Measurements from ENCODE around the gene CDH4. TPM values are rescaled to one million over a fixed set of nuclear protein-coding genes. Genes with fewer than 3 reads are reported as not detected.

Gene CDH4
- total and polyA plus RNA-seq, 2 donors (not counting 3 experiments of a cell fraction or from before 2014, with no cell fraction given) = 0.17 to 0.51 TPM

DNA sequence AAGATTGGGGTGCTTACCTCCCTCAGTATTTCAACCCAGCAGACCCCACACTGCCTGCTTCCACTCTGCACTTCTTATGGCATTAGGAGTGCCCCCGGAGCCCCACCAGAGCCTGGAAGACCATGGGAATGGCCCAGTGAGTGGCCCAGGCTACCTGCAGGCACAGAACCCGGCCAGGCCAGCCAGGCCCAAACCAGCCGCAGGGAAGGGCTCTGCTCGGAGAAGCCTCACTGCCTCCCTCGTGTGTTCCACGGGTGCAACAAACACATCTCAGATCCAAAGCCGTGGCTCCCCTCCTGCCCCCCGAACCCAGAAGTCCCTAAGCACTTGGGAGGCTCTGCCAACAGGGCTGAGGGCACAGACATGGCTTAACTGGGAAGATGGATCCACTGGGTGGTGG is 283.9 kb downstream of the CDH4 start:
- H3K27me3 ChIP-seq (ENCODE audit: control insufficient read depth in 2 of 2, insufficient read depth in 2 of 2, low read length in 2 of 2) = no peaks in the 10 kb centered on the region
- no peak for FAIRE-seq
- peaks cover 8% of the 10 kb centered on the region for H3K9me3 ChIP-seq (replicated peaks; ENCODE audit: control insufficient read depth, insufficient read depth, low read length)
- POLR2A ChIA-PET = no interaction called here
- H3K9ac ChIP-seq (replicated peaks; ENCODE audit: extremely low read depth, insufficient read depth, low read length) = no peak overlapping the region
- CTCF ChIA-PET = no interaction called here
- no peak for DNase-seq (ENCODE audit: low read depth, low spot score)
- no peaks in the 10 kb centered on the region for H3K4me1 ChIP-seq (ENCODE audit: control insufficient read depth, extremely low read depth, insufficient read depth, low read length)
- dilution Hi-C loops (cut with MboI; ENCODE audit: extremely low pct_ligation_motif_present, low sequenced_read_pairs) (no loop called here), intact Hi-C loops (cut with micrococcal nuclease) (no loop called here)
- H3K4me3 ChIP-seq (replicated peaks in 1 of 3; ENCODE audit: insufficient read depth in 1 of 3, low read depth in 1 of 3, low read length in 3 of 3) = no peak overlapping the region
- H3K9me1 ChIP-seq (replicated peaks; ENCODE audit: control insufficient read depth, extremely low read depth, insufficient read depth, low read length) = no peaks in the 10 kb centered on the region
- H3K79me2 ChIP-seq (ENCODE audit: control insufficient read depth, insufficient read depth, low read length) = no peaks in the 10 kb centered on the region
- H4K20me1 ChIP-seq (replicated peaks; ENCODE audit: control insufficient read depth, extremely low read depth, insufficient read depth, low read length) = no peaks in the 10 kb centered on the region
- H3K4me2 ChIP-seq (ENCODE audit: insufficient read depth, low read length) = no peak overlapping the region
- no TSS peak for BruUV-seq (replicated peaks)
- H2AFZ ChIP-seq (ENCODE audit: low read depth, low read length) = no peak overlapping the region
- no peak for TF ChIP-seq GATA2 (IDR thresholded peaks at IDR 0.05; ENCODE audit: insufficient read depth, insufficient read length, low read depth, low read length)
- no peak for TF ChIP-seq POLR2A (IDR thresholded peaks at IDR 0.05; ENCODE audit: low read depth, low read length)
- no peak for TF ChIP-seq EZH2 (IDR thresholded peaks at IDR 0.05; ENCODE audit: borderline replicate concordance, low read depth, low read length, severe bottlenecking)
- TF ChIP-seq CTCF (IDR thresholded peaks at IDR 0.05; ENCODE audit: extremely low read depth in 1 of 2, insufficient read depth in 1 of 2, low read depth in 1 of 2, low read length in 2 of 2) = no peak
- TF ChIP-seq MAX (IDR thresholded peaks at IDR 0.05; ENCODE audit: insufficient read depth, insufficient read length) = no peak
- TF ChIP-seq FOS (IDR thresholded peaks at IDR 0.05; ENCODE audit: borderline replicate concordance, insufficient read depth, low read length) = no peak
- TF ChIP-seq JUN (IDR thresholded peaks at IDR 0.05; ENCODE audit: borderline replicate concordance, insufficient read depth, insufficient read length, low read depth) = no peak
- TF ChIP-seq POLR2AphosphoS5 (IDR thresholded peaks at IDR 0.05; ENCODE audit: insufficient read depth, low read depth, low read length) = no peak
- TF ChIP-seq MYC (IDR thresholded peaks at IDR 0.05; ENCODE audit: low read depth, low read length) = no peak
- no peaks in the 10 kb centered on the region for H3K36me3 ChIP-seq (ENCODE audit: control insufficient read depth in 2 of 2, extremely low read depth in 1 of 2, insufficient read depth in 2 of 2, low read length in 2 of 2)
- H3K27ac ChIP-seq (ENCODE audit: insufficient read depth, low read depth, low read length) = no peak overlapping the region

Data from endothelial cell of umbilical vein (primary cell).